IMR-90 (cell line): ENCODE results near the gene IGLON5. TPM values are rescaled to one million over a fixed set of nuclear protein-coding genes. Genes with fewer than 3 reads are reported as not detected.
A peak's percentile ranks its signal among the peaks of the same experiment; 100 is the strongest.

ENCODE experiments used
- ATAC-seq: fragments of 200-7000 bp; cut with Tn5 transposase; 2 replicates; pipeline ENCODE4 v1.9.1; 2020; ENCODE audit warnings: low read depth, mild to moderate bottlenecking, moderate library complexity
- BruUV-seq: library from RNA; stranded (reverse); fragments of 400-500 nt; replicated peaks from 2 replicates; lab custom pipeline; 2021; lab: Mats Ljungman, UMichigan
- CTCF ChIA-PET: fragments of 300-600 bp; formaldehyde crosslinking; extraction: SDS; loops from one replicate; lab custom pipeline; 2021; ENCODE audit warnings: antibody characterized with exemption; lab: Yijun Ruan, JAX
- POLR2A ChIA-PET: fragments of 300-600 bp; sonication (Branson Sonifier 250); formaldehyde crosslinking; loops from one replicate; lab custom pipeline; 2022; ENCODE audit warnings: antibody characterized with exemption; ENCODE audit not compliant: unreplicated experiment; lab: Charles Lee
- DNase-seq: peaks from one replicate; pipeline ENCODE4 v3.0.0; 2013
- H2AFZ ChIP-seq: replicated peaks from 2 replicates; pipeline ENCODE3; 2013; ENCODE audit warnings: low read length, mild to moderate bottlenecking; ENCODE audit not compliant: poor library complexity
- H2AK5ac ChIP-seq: 2 replicates; pipeline ENCODE4 v1.6.1; 2013; ENCODE audit warnings: low read depth, low read length, inconsistent platforms
- H2AK9ac ChIP-seq: replicated peaks from 2 replicates; pipeline ENCODE3; 2013; ENCODE audit warnings: mild to moderate bottlenecking, low read depth, low read length, moderate library complexity; ENCODE audit not compliant: poor library complexity
- H2BK120ac ChIP-seq: 2 replicates; pipeline ENCODE4 v1.6.1; 2013; ENCODE audit warnings: low read depth, low read length, inconsistent platforms
- H2BK15ac ChIP-seq: 3 replicates; pipeline ENCODE4 v1.6.1; 2013; ENCODE audit warnings: low read depth, low read length, inconsistent platforms
- H2BK20ac ChIP-seq: 2 replicates; pipeline ENCODE4 v1.6.1; 2013; ENCODE audit warnings: low read depth, mild to moderate bottlenecking, inconsistent platforms, low read length, moderate library complexity
- H2BK5ac ChIP-seq: 2 replicates; pipeline ENCODE4 v1.6.1; 2013; ENCODE audit warnings: mild to moderate bottlenecking, low read depth, low read length, inconsistent platforms; ENCODE audit not compliant: poor library complexity, severe bottlenecking
- H3K14ac ChIP-seq: replicated peaks from 2 replicates; pipeline ENCODE4 v1.6.1; 2013; ENCODE audit warnings: low read depth, low read length, inconsistent platforms
- H3K18ac ChIP-seq: 2 replicates; pipeline ENCODE4 v1.6.1; 2013; ENCODE audit warnings: low read depth, low read length, control low read depth
- H3K23ac ChIP-seq: 2 replicates; pipeline ENCODE4 v1.6.1; 2013; ENCODE audit warnings: low read depth, low read length, inconsistent platforms
- H3K27ac ChIP-seq: 2 replicates; pipeline ENCODE4 v1.5.1; 2013; ENCODE audit warnings: mild to moderate bottlenecking, control low read depth, low read length; ENCODE audit not compliant: insufficient read depth
- H3K27me3 ChIP-seq: 2 replicates; pipeline ENCODE4 v1.6.1; 2013; ENCODE audit warnings: low read length; ENCODE audit not compliant: control insufficient read depth, insufficient read depth
- H3K36me3 ChIP-seq: 2 replicates; pipeline ENCODE4 v1.6.1; 2013; ENCODE audit warnings: low read length, mixed read lengths; ENCODE audit not compliant: control insufficient read depth, insufficient read depth
- H3K4ac ChIP-seq: 2 replicates; pipeline ENCODE4 v1.6.1; 2013; ENCODE audit warnings: low read depth, low read length, inconsistent platforms
- H3K4me1 ChIP-seq: 2 replicates; pipeline ENCODE4 v1.6.1; 2013; ENCODE audit warnings: low read length, mixed read lengths; ENCODE audit not compliant: control insufficient read depth, insufficient read depth
- H3K4me2 ChIP-seq: 2 replicates; pipeline ENCODE4 v1.6.1; 2013; ENCODE audit warnings: low read depth, mild to moderate bottlenecking, control low read depth, low read length, moderate library complexity
- H3K4me3 ChIP-seq: 2 replicates; pipeline ENCODE4 v1.5.1; 2013; ENCODE audit warnings: low read depth, mild to moderate bottlenecking, control low read depth, low read length, moderate library complexity; ENCODE audit not compliant: insufficient read depth
- H3K56ac ChIP-seq: 2 replicates; pipeline ENCODE4 v1.6.1; 2013; ENCODE audit warnings: low read length, inconsistent platforms; ENCODE audit not compliant: insufficient read depth; ENCODE audit errors: extremely low read depth
- H3K79me1 ChIP-seq, 2 experiments: 2 replicates each; pipeline ENCODE4 v1.6.1; 2013; ENCODE audit warnings: low read length in 2 of 2, inconsistent platforms in 1 of 2, low read depth in 1 of 2
- H3K9ac ChIP-seq: 2 replicates; pipeline ENCODE4 v1.6.1; 2013; ENCODE audit warnings: low read depth, low read length, control low read depth
- H3K9me1 ChIP-seq: 2 replicates; pipeline ENCODE4 v1.6.1; 2013; ENCODE audit warnings: low read length, inconsistent platforms; ENCODE audit not compliant: insufficient read depth
- H3K9me3 ChIP-seq: 2 replicates; pipeline ENCODE4 v1.6.1; 2013; ENCODE audit warnings: low read length; ENCODE audit not compliant: control insufficient read depth, insufficient read depth
- H4K20me1 ChIP-seq: 2 replicates; pipeline ENCODE4 v1.6.1; 2013; ENCODE audit warnings: low read length, inconsistent platforms; ENCODE audit not compliant: insufficient read depth
- H4K5ac ChIP-seq: 2 replicates; pipeline ENCODE4 v1.6.1; 2013; ENCODE audit warnings: mild to moderate bottlenecking, low read depth, low read length, control low read depth
- H4K8ac ChIP-seq, 2 experiments: 2 replicates each; pipeline ENCODE4 v1.6.1; 2013; ENCODE audit warnings: low read depth in 2 of 2, low read length in 2 of 2, control low read depth in 1 of 2, inconsistent platforms in 1 of 2
- H4K91ac ChIP-seq: 2 replicates; pipeline ENCODE4 v1.6.1; 2013; ENCODE audit warnings: low read depth, low read length, inconsistent platforms; ENCODE audit not compliant: insufficient read depth
- MAZ ChIP-seq: IDR thresholded peaks from 2 replicates; pipeline ENCODE4 v1.6.1; 2012; ENCODE audit warnings: low read depth, mild to moderate bottlenecking, low read length, improper control_type of control experiment, moderate library complexity, borderline replicate concordance
- MXI1 ChIP-seq: IDR thresholded peaks from 2 replicates; pipeline ENCODE4 v1.6.1; 2012; ENCODE audit warnings: low read depth, mild to moderate bottlenecking, low read length, moderate library complexity, borderline replicate concordance
- POLR2A ChIP-seq: IDR thresholded peaks from 2 replicates; pipeline ENCODE4 v1.6.1; 2012; ENCODE audit warnings: mild to moderate bottlenecking, low read depth, low read length
- RFX5 ChIP-seq: IDR thresholded peaks from 2 replicates; pipeline ENCODE4 v1.8.0; 2012; ENCODE audit warnings: low read depth, mild to moderate bottlenecking, low read length, moderate library complexity
- SMC3 ChIP-seq: fragments of 150-350 bp; IDR thresholded peaks from 2 replicates; pipeline ENCODE4 v1.6.1; 2016; ENCODE audit warnings: low read depth, mild to moderate bottlenecking, antibody characterized with exemption, low read length, moderate library complexity
- WGBS, 2 experiments: methylation state at CpG; one replicate each; pipeline versions ENCODE4 v1.1.5 to v1.1.7; 2013; ENCODE audit warnings: missing lambda C conversion rate in 2 of 2; ENCODE audit not compliant: insufficient read length in 1 of 2; ENCODE audit errors: extremely low coverage in 2 of 2; 5-methylcytosine and 5-hydroxymethylcytosine counted together
- dilution Hi-C: fragments of 300-500 bp; cut with HindIII; formaldehyde crosslinking; loops from one replicate; pipeline ENCODE4 v1.14.3; 2018; ENCODE audit warnings: low sequenced_read_pairs; ENCODE audit not compliant: unreplicated experiment
- in situ Hi-C: fragments of 300-500 bp; cut with MboI; formaldehyde crosslinking; loops from 3 replicates; pipeline ENCODE4 v1.14.3; 2019; ENCODE audit warnings: low sequenced_read_pairs, inconsistent platforms, mixed read lengths
- intact Hi-C: fragments of 100-400 bp; cut with micrococcal nuclease; formaldehyde crosslinking; loops from 2 replicates; pipeline ENCODE4 v1.10.0; 2022
- polyA plus RNA-seq, 3 experiments: library from polyadenylated mRNA; depleted of rRNA; stranded (reverse); fragments of >200 nt; gene quantifications; 2 replicates each; pipeline ENCODE4 v1.2.3, GENCODE V29; 2012; ENCODE audit warnings: low replicate concordance in 1 of 3
- total RNA-seq: library from RNA; depleted of rRNA; stranded (reverse); fragments of >200 nt; gene quantifications from 2 replicates; pipeline ENCODE4 v1.2.3, GENCODE V29; 2012

Gene IGLON5
- total and polyA plus RNA-seq, 2 of the 4 experiments (the other 2 are of a cell fraction) = not detected

DNA sequence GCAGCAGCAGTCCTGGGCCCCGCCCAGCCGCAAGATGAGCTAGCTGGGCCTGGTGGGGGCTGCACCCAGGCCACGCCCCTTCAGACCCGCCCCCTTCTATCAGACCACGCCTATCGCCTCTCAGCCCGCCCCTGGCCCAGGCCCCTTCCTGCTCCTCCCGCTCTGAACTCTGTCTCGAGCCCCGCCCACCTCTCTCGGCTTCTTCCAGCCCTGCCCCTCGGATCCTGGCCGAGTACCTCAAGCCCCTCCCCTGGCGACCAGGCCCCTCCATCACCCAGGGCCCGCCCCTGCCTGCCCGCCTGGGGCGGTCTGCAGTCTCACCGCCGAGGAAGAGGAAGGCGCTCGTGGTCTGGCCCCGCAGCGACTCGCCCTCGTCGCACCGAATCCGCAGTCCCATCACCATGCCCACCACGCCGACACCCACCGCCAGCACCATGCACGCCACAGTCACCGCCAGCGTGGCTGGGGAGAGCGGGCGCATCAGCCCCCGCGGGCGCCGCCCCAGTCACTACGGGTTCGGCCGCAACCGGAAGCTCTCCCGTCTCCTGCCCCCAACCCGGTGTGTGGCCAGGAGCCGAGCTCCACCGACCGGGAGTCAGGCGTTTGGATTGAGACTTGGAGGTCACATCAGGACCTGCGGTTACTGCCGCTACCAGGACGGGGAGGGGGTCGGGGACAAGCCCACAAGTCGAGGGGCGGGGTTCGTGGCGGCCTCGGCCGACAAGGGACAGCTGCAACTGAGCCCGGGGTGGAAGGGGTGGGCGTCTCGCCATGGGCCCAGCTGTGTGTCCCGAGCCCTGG lies 56.3 kb downstream of the IGLON5 start:
- intact Hi-C loops (loop anchor here (1.0 kb wide), 1 partner anchor 27 kb away; no protein-coding TSS in a partner anchor), in situ Hi-C loops (no loop called here), dilution Hi-C loops (no loop called here)
- no peaks in the 10 kb centered on the region for H4K20me1 ChIP-seq
- H3K4me2 ChIP-seq = peak overlapping the region; percentile 72
- H3K4ac ChIP-seq = peak overlapping the region; percentile 95
- no peaks in the 10 kb centered on the region; the same call in 1 of the 2 replicates for H3K27me3 ChIP-seq
- ATAC-seq (peak; percentile 90), DNase-seq (peak; percentile 98)
- H3K27ac ChIP-seq = peak overlapping the region; percentile 97
- peak overlapping the region; percentile 85 to 93 for H4K8ac ChIP-seq
- H3K79me1 ChIP-seq = peaks cover 9 to 39% of the 10 kb centered on the region in 2 experiments; a peak in 3 of 4 replicates
- peak overlapping the region; percentile 84 for H3K14ac ChIP-seq
- ChIA-PET CTCF (no interaction called here), POLR2A (interaction anchor here (0.6 to 1.0 kb wide), 3 partner anchors 17 to 321 kb away, joined by 3 to 4 read pairs (median 3); no protein-coding TSS in a partner anchor)
- peak overlapping the region; percentile 98 for H2AK9ac ChIP-seq
- peak overlapping the region; percentile 64; the same call in 1 of the 2 replicates for H2BK120ac ChIP-seq
- H3K4me3 ChIP-seq = peak overlapping the region; percentile 84
- TF ChIP-seq POLR2A (peak; percentile 57; the same call in 1 of the 2 replicates), MAZ (peak; percentile 87), RFX5 (no peak), MXI1 (peak; percentile 87), SMC3 (no peak; the same call in 1 of the 2 replicates)
- no peak overlapping the region for H2BK15ac ChIP-seq
- peak overlapping the region; percentile 78; the same call in 1 of the 2 replicates for H3K23ac ChIP-seq
- WGBS, 2 experiments = 1% methylated on average over 19 of the region's 64 CpGs; no CpG with 5 or more reads in 1 of the 2 experiments
- H3K18ac ChIP-seq = peak overlapping the region; percentile 81
- peak overlapping the region; percentile 76 for H3K56ac ChIP-seq
- no TSS peak for BruUV-seq
- peak overlapping the region; percentile 95 for H2AK5ac ChIP-seq
- H3K4me1 ChIP-seq = peaks cover 14% of the 10 kb centered on the region
- H3K9ac ChIP-seq = peak overlapping the region; percentile 91
- H2BK5ac ChIP-seq = peak overlapping the region; percentile 96
- H3K36me3 ChIP-seq = no peaks in the 10 kb centered on the region
- peak overlapping the region; percentile 70 for H4K5ac ChIP-seq
- peak overlapping the region; percentile 69 for H4K91ac ChIP-seq
- H3K9me3 ChIP-seq = no peaks in the 10 kb centered on the region
- peaks cover 15% of the 10 kb centered on the region for H3K9me1 ChIP-seq
- H2AFZ ChIP-seq = peak overlapping the region; percentile 100
- peak overlapping the region; percentile 20; the same call in 1 of the 2 replicates for H2BK20ac ChIP-seq
